Trophoblast cell (in vitro differentiated cells and primary cell): ENCODE data around the gene PCDHGB4.

Experiments used
- DNase-seq, 2 donors: peaks; one replicate each; pipeline ENCODE4 v3.0.0-alpha.2; 2016
- H2AFZ ChIP-seq: 2 replicates; pipeline ENCODE4 v1.6.1; 2013; ENCODE audit warnings: low read length, moderate library complexity, mild to moderate bottlenecking; ENCODE audit not compliant: insufficient read depth, poor library complexity
- H2AK5ac ChIP-seq: 2 replicates; pipeline ENCODE4 v1.6.1; 2013; ENCODE audit warnings: mild to moderate bottlenecking, low read length
- H2BK120ac ChIP-seq: 2 replicates; pipeline ENCODE4 v1.6.1; 2013; ENCODE audit warnings: low read length, mild to moderate bottlenecking, moderate library complexity; ENCODE audit not compliant: insufficient read depth, poor library complexity
- H2BK12ac ChIP-seq: 2 replicates; pipeline ENCODE4 v1.6.1; 2013; ENCODE audit warnings: mild to moderate bottlenecking, low read length, moderate library complexity
- H2BK5ac ChIP-seq: 2 replicates; pipeline ENCODE4 v1.6.1; 2013; ENCODE audit warnings: low read length, low read depth, moderate library complexity, mild to moderate bottlenecking; ENCODE audit not compliant: poor library complexity
- H3K14ac ChIP-seq: 2 replicates; pipeline ENCODE4 v1.6.1; 2013; ENCODE audit warnings: mild to moderate bottlenecking, low read length
- H3K18ac ChIP-seq: 2 replicates; pipeline ENCODE4 v1.6.1; 2013; ENCODE audit warnings: mild to moderate bottlenecking, low read length
- H3K23ac ChIP-seq: 2 replicates; pipeline ENCODE4 v1.6.1; 2013; ENCODE audit warnings: low read length
- H3K27ac ChIP-seq: 2 replicates; pipeline ENCODE4 v1.5.1; 2013; ENCODE audit warnings: low read depth, mild to moderate bottlenecking, inconsistent platforms, low read length, moderate library complexity
- H3K27me3 ChIP-seq: 2 replicates; pipeline ENCODE4 v1.6.1; 2013; ENCODE audit warnings: inconsistent platforms, mild to moderate bottlenecking, low read length, moderate library complexity; ENCODE audit not compliant: insufficient read depth
- H3K36me3 ChIP-seq, 2 experiments: 1 replicate in 1 of 2; 2 replicates in 1 of 2; pipeline ENCODE4 v1.6.1; 2013; ENCODE audit warnings: low read length in 2 of 2, mild to moderate bottlenecking in 2 of 2, moderate library complexity in 1 of 2; ENCODE audit not compliant: insufficient read depth in 2 of 2, control insufficient read depth in 1 of 2
- H3K4ac ChIP-seq: 2 replicates; pipeline ENCODE4 v1.6.1; 2013; ENCODE audit warnings: low read depth, mild to moderate bottlenecking, low read length, moderate library complexity
- H3K4me1 ChIP-seq, 2 experiments: 1 replicate in 1 of 2; 2 replicates in 1 of 2; pipeline ENCODE4 v1.6.1; 2013; ENCODE audit warnings: low read length in 2 of 2, mild to moderate bottlenecking in 2 of 2, moderate library complexity in 1 of 2; ENCODE audit not compliant: insufficient read depth in 2 of 2, control insufficient read depth in 1 of 2
- H3K4me2 ChIP-seq: 2 replicates; pipeline ENCODE4 v1.6.1; 2013; ENCODE audit warnings: inconsistent platforms, mild to moderate bottlenecking, low read length, moderate library complexity
- H3K4me3 ChIP-seq: 2 replicates; pipeline ENCODE4 v1.5.1; 2013; ENCODE audit warnings: mild to moderate bottlenecking, low read depth, low read length, inconsistent platforms
- H3K79me1 ChIP-seq: one replicate; pipeline ENCODE4 v1.6.1; 2013; ENCODE audit warnings: low read length
- H3K79me2 ChIP-seq: 2 replicates; pipeline ENCODE4 v1.6.1; 2013; ENCODE audit warnings: low read length, mild to moderate bottlenecking; ENCODE audit not compliant: control insufficient read depth, insufficient read depth, poor library complexity
- H3K9ac ChIP-seq: 2 replicates; pipeline ENCODE4 v1.6.1; 2013; ENCODE audit warnings: mild to moderate bottlenecking, low read length
- H3K9me3 ChIP-seq: 2 replicates; pipeline ENCODE4 v1.6.1; 2013; ENCODE audit warnings: low read depth, mild to moderate bottlenecking, control low read depth, inconsistent platforms, low read length; ENCODE audit not compliant: insufficient read depth
- H4K12ac ChIP-seq: 2 replicates; pipeline ENCODE4 v1.6.1; 2013; ENCODE audit warnings: low read depth, mild to moderate bottlenecking, low read length, moderate library complexity
- H4K8ac ChIP-seq: 2 replicates; pipeline ENCODE4 v1.6.1; 2013; ENCODE audit warnings: low read depth, mild to moderate bottlenecking, low read length, moderate library complexity
- H4K91ac ChIP-seq: one replicate; pipeline ENCODE4 v1.6.1; 2013; ENCODE audit warnings: low read depth, mild to moderate bottlenecking, low read length, moderate library complexity
- WGBS: extraction: QIAGEN DNeasy Blood & Tissue Kit; methylation state at CpG from one replicate; pipeline ENCODE4 v1.1.7; 2013; ENCODE audit warnings: missing lambda C conversion rate; ENCODE audit not compliant: insufficient read length, insufficient coverage; ENCODE audit errors: extremely low coverage; 5-methylcytosine and 5-hydroxymethylcytosine counted together

Gene PCDHGB4

GRCh38 chr5:141439411-141440141, 52.1 kb downstream of the PCDHGB4 start:
- Histone ChIP-seq H3K4me3 (no peak overlapping the region), H2AK5ac (no peak overlapping the region), H3K79me1 (no peaks in the 10 kb centered on the region), H4K91ac (no peak overlapping the region), H3K9ac (no peak overlapping the region), H2BK12ac (no peak overlapping the region), H3K4ac (no peak overlapping the region), H3K27me3 (no peaks in the 10 kb centered on the region), H3K4me2 (peak overlapping the region; percentile 3), H3K14ac (no peak overlapping the region), H3K4me1 (peaks cover 3 to 5% of the 10 kb centered on the region in 2 experiments), H2BK120ac (no peak overlapping the region), H2BK5ac (no peak overlapping the region), H3K18ac (no peak overlapping the region), H2AFZ (no peak overlapping the region), H3K79me2 (no peaks in the 10 kb centered on the region), H3K36me3 (peaks cover 8 to 10% of the 10 kb centered on the region in 2 experiments), H4K8ac (no peak overlapping the region), H3K23ac (no peak overlapping the region), H4K12ac (no peak overlapping the region), H3K27ac (no peak overlapping the region), H3K9me3 (peaks cover 3% of the 10 kb centered on the region)
- WGBS: no CpG with 5 or more reads among the region's 10 CpGs
- DNase-seq: peak; percentile 37 to 64
